ENCODE data around the gene AJUBA. TPM values are rescaled to one million over a fixed set of nuclear protein-coding genes. Genes with fewer than 3 reads are reported as not detected.
A peak's percentile ranks its signal among the peaks of the same experiment; 100 is the strongest.
"Not testable (repeated sequence)": the region's sequence is repeated elsewhere in the genome, so short reads cannot be mapped to it uniquely, and the experiment has no call there.

Gene AJUBA
- total RNA-seq, 4 donors from 2014 or later, result 8.8 to 27.0 (median 17.8) TPM

DNA sequence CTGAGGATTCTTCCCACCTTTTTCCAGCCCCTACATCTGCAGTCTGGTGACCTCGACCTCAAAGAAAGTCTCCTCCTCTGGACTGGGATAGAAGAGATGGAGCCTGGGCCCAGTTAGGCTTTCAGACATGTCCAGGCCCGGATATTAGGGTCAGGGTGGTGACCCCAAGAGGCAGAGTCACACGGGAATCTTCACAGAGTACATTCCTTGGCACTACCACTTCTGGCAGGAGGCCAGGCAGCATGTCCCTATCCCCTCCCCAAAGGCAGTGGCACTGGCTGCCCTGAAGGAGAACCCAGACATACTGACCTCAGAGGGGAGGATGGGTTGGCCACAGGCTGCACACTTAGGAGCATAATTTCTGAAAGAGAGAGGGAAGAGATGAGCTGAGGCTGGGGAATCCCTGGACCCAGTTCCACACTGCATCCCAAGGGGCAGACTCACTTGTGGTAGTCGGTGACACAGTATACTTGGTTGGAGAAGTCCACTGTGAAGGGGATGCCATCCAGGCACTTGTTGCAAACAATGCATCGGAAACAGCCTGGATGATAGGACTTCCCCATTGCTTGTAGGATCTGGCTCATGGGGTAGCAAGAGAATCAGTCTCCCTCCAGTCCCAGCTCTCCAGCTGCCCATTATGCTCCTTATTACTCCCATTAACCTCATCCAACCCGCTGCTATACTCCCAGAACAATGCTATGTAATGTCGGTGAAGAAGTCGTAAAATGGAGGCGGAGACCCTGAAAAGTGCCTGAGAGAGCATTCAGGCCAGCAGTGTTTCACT lies 7.6 kb downstream of the AJUBA start:
- H3K27me3 ChIP-seq, result no peaks in the 10 kb centered on the region
- H3K4me3 ChIP-seq, result no peak overlapping the region
- H3K9me3 ChIP-seq, result no peaks in the 10 kb centered on the region
- WGBS, 2 donors (ENCODE audit: low coverage in 1 of 2), result 82 to 90% methylated on average over 5 to 6 of the region's 9 CpGs
- no peak overlapping the region for H3K27ac ChIP-seq
- ATAC-seq, result no peak
- TF ChIP-seq POLR2AphosphoS5 (IDR thresholded peaks at IDR 0.05) (no peak), CTCF (IDR thresholded peaks at IDR 0.05) (no peak), POLR2A (IDR thresholded peaks at IDR 0.05) (no peak), EP300 (IDR thresholded peaks at IDR 0.05) (no peak)
- H3K4me1 ChIP-seq, result peaks cover 0 to 32% (median 28%) of the 10 kb centered on the region in 3 donors
- peaks cover 0 to 17% of the 10 kb centered on the region in 2 donors for H3K36me3 ChIP-seq

- no peak overlapping the region for H3K27ac ChIP-seq
- H3K9me3 ChIP-seq, result no peaks in the 10 kb centered on the region
- WGBS, 2 donors (ENCODE audit: low coverage in 1 of 2), result 73 to 100% methylated on average over 1 to 2 of the region's 6 CpGs
- no peak for TF ChIP-seq POLR2A (IDR thresholded peaks at IDR 0.05)
- peak in 3 of 4 experiments; percentile 71 to 80 (median 75) for TF ChIP-seq CTCF (IDR thresholded peaks at IDR 0.05)
- no peak for TF ChIP-seq POLR2AphosphoS5 (IDR thresholded peaks at IDR 0.05)
- TF ChIP-seq EP300 (IDR thresholded peaks at IDR 0.05), result no peak
- peak; percentile 61 for ATAC-seq
- no peaks in the 10 kb centered on the region for H3K27me3 ChIP-seq
- peaks cover 0 to 17% of the 10 kb centered on the region in 2 donors for H3K36me3 ChIP-seq
- H3K4me1 ChIP-seq, result peaks cover 0 to 21% (median 18%) of the 10 kb centered on the region in 3 donors
- no peak overlapping the region for H3K4me3 ChIP-seq
These were observed 8.9 kb downstream of the AJUBA start for GRCh38 chr14:22973217-22974032.

DNA sequence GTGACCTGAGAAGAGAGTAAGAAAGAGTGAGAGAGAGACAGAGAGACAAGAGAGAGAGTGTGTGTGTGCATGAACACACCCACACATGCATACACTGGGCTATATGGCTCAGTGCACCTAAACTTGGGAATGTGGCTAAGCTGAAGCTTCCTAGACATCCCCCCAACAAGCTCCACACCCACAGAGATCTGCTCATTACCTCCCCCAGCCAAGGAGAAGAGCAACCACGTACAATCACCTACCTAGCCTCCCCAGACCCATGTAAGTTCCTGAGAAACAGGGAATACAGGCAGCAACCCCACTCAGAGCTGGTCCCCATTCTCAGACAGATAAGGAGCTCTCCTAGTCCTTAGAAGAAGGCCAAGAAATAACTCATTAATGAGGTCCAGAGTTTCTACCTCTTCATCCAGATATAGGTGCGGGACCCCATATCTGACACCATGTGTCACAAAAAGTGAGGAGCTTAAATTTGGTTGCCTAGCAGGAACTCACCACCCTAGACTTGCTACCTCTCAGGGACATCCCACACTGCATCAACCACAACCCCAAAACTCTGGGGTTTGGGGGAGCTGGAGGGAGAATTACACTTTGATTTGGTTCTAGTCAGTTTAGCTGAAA lies 9.9 kb downstream of the AJUBA start:
- H3K9me3 ChIP-seq, result no peaks in the 10 kb centered on the region
- peaks cover 0 to 17% of the 10 kb centered on the region in 2 donors for H3K36me3 ChIP-seq
- 100% methylated on average over 1 of the region's 2 CpGs; no CpG with 5 or more reads in 1 of the 2 donors for WGBS, 2 donors (ENCODE audit: low coverage in 1 of 2)
- H3K27me3 ChIP-seq, result no peaks in the 10 kb centered on the region
- no peak overlapping the region for H3K4me3 ChIP-seq
- TF ChIP-seq EP300 (IDR thresholded peaks at IDR 0.05) (no peak), POLR2AphosphoS5 (IDR thresholded peaks at IDR 0.05) (no peak), POLR2A (IDR thresholded peaks at IDR 0.05) (no peak), CTCF (IDR thresholded peaks at IDR 0.05) (no peak)
- H3K4me1 ChIP-seq, result peaks cover 0 to 11% (median 8%) of the 10 kb centered on the region in 3 donors
- H3K27ac ChIP-seq, result no peak overlapping the region
- ATAC-seq, result no peak

DNA sequence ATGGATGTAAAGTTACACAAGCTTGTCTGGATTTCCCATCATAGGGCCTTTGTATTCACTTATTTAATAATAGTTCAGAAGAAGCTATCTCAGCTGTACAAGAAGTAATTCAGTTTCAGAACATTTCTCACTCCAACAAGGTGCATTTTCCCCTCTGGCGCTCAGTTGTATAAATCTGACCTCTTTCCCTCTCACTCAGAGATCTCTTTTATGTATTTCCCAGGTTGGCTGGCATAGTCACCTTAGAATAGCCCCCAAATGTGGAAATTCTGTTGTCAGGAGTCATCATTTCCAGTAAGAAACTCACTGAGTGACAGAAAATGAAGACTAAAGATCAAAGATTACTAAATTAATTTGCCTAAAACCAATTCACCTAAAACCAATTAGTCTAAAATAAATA lies 11.2 kb downstream of the AJUBA start:
- Histone ChIP-seq H3K27ac (no peak overlapping the region), H3K4me3 (no peak overlapping the region), H3K9me3 (no peaks in the 10 kb centered on the region), H3K36me3 (peaks cover 0 to 17% of the 10 kb centered on the region in 2 donors), H3K27me3 (no peaks in the 10 kb centered on the region), H3K4me1 (no peaks in the 10 kb centered on the region)
- 93 to 100% methylated on average over 1 of the region's 1 CpG for WGBS, 2 donors (ENCODE audit: low coverage in 1 of 2)
- ATAC-seq, result no peak
- TF ChIP-seq EP300 (IDR thresholded peaks at IDR 0.05), result no peak

GRCh38 chr14:22966783-22967269 lies 15.5 kb downstream of the AJUBA start:
- ATAC-seq, result no peak
- H3K4me3 ChIP-seq, result no peak overlapping the region
- 39 to 60% methylated on average over 2 to 4 of the region's 4 CpGs for WGBS, 2 donors (ENCODE audit: low coverage in 1 of 2)
- TF ChIP-seq POLR2AphosphoS5 (IDR thresholded peaks at IDR 0.05) (no peak), EP300 (IDR thresholded peaks at IDR 0.05) (no peak), POLR2A (IDR thresholded peaks at IDR 0.05) (no peak), CTCF (IDR thresholded peaks at IDR 0.05) (no peak)
- H3K36me3 ChIP-seq, result no peaks in the 10 kb centered on the region
- no peak overlapping the region for H3K27ac ChIP-seq
- no peaks in the 10 kb centered on the region for H3K27me3 ChIP-seq
- H3K9me3 ChIP-seq, result no peaks in the 10 kb centered on the region
- H3K4me1 ChIP-seq, result no peaks in the 10 kb centered on the region

DNA sequence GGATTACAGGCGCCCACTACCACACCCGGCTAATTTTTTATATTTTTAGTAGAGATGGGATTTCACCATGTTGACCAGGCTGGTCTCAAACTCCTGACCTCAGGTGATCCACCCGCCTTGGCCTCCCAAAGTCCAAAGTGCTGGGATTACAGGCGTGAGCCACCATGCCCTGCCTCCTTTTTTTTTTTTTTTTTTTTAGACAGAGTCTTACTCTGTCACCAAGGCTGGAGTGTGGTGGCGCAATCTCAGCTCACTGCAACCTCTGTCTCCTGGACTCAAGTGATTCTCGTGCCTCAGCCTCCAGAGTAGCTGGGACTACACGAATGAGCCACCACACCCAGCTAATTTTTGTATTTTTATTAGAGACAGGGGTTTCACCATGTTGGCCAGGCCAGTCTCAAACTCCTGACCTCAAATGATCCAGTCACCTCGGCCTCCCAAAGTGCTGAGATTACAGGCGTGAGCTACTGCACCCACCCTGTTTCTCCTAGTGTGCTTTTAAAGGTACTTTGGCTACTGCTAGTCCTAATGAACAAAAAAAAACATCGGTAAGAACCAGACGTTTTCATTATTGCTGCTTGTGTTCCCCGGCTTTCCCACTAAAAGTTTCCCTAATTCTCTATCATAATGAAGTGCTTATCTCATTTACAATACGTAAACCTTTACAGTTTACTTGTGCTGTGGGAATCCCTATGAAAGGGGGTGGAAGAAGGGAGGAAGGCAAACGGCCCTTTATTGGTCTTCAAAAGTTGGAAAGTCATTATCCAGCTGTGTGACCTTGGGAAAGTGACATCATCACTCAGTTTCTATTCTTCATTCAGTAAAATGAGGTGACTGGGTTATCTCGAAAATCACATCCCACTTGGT lies 16.2 kb downstream of the AJUBA start:
- WGBS, 2 donors (ENCODE audit: low coverage in 1 of 2), result 54 to 60% methylated on average over 6 to 11 of the region's 15 CpGs
- not testable (repeated sequence) for H3K9me3 ChIP-seq, H3K27ac ChIP-seq, H3K36me3 ChIP-seq, H3K4me3 ChIP-seq, H3K4me1 ChIP-seq, H3K27me3 ChIP-seq, ATAC-seq
